UCSD-AML1 (cell line): ENCODE results near the gene SIGLEC14.
"Not testable (repeated sequence)": the region's sequence is repeated elsewhere in the genome, so short reads cannot be mapped to it uniquely, and the experiment has no call there.

Source experiments
- DNase-seq: peaks from one replicate; lab custom pipeline; 2025; ENCODE audit not compliant: unreplicated experiment; lab: John Stamatoyannopoulos, UW

Gene SIGLEC14

GRCh38 chr19:51675911-51676565 is 29.4 kb upstream of the SIGLEC14 start:
- not testable (repeated sequence) for DNase-seq

- DNase-seq = no peak
Observed at GRCh38 chr19:51668216-51668615, 21.6 kb upstream of the SIGLEC14 start.

- DNase-seq = no peak
Observed at GRCh38 chr19:51664997-51665396, 18.4 kb upstream of the SIGLEC14 start.

- DNase-seq = no peak
Observed at GRCh38 chr19:51664131-51664530, 17.5 kb upstream of the SIGLEC14 start.

GRCh38 chr19:51663650-51664049 is 17.0 kb upstream of the SIGLEC14 start:
- no peak for DNase-seq

- peak; percentile 64 for DNase-seq
Observed at GRCh38 chr19:51660975-51661600, 14.5 kb upstream of the SIGLEC14 start.

GRCh38 chr19:51654783-51655182 is 8.2 kb upstream of the SIGLEC14 start:
- no peak for DNase-seq

GRCh38 chr19:51653162-51653561 is 6.5 kb upstream of the SIGLEC14 start:
- no peak for DNase-seq

GRCh38 chr19:51652266-51652665 is 5.6 kb upstream of the SIGLEC14 start:
- DNase-seq = no peak

- DNase-seq = no peak
Observed at GRCh38 chr19:51651216-51651846, 4.7 kb upstream of the SIGLEC14 start.

- no peak for DNase-seq
Observed at GRCh38 chr19:51647318-51647717, 693 bp upstream of the SIGLEC14 start.

- no peak for DNase-seq
Observed at GRCh38 chr19:51644636-51645271, 1.9 kb downstream of the SIGLEC14 start.

- no peak for DNase-seq
Observed at GRCh38 chr19:51641648-51642047, 5.0 kb downstream of the SIGLEC14 start.

GRCh38 chr19:51640386-51640785 is 6.2 kb downstream of the SIGLEC14 start:
- no peak for DNase-seq

GRCh38 chr19:51639916-51640315 is 6.7 kb downstream of the SIGLEC14 start:
- DNase-seq = no peak

- no peak for DNase-seq
Observed at GRCh38 chr19:51637362-51637978, 9.2 kb downstream of the SIGLEC14 start.

- no peak for DNase-seq
Observed at GRCh38 chr19:51632126-51632525, 14.5 kb downstream of the SIGLEC14 start.

GRCh38 chr19:51630315-51630714 is 16.3 kb downstream of the SIGLEC14 start, which contains the start of gene SIGLEC5:
TSS of gene SIGLEC5 (minus strand) at chr19:51630401. CDS start at chr19:51630335, 66 bp downstream.
- peak; percentile 30 for DNase-seq

- DNase-seq = no peak
Observed at GRCh38 chr19:51628153-51628939, 18.3 kb downstream of the SIGLEC14 start.

GRCh38 chr19:51627491-51628138 is 19.0 kb downstream of the SIGLEC14 start:
- DNase-seq = no peak
